Measurements from ENCODE around the gene TPRA1.

Gene TPRA1

DNA sequence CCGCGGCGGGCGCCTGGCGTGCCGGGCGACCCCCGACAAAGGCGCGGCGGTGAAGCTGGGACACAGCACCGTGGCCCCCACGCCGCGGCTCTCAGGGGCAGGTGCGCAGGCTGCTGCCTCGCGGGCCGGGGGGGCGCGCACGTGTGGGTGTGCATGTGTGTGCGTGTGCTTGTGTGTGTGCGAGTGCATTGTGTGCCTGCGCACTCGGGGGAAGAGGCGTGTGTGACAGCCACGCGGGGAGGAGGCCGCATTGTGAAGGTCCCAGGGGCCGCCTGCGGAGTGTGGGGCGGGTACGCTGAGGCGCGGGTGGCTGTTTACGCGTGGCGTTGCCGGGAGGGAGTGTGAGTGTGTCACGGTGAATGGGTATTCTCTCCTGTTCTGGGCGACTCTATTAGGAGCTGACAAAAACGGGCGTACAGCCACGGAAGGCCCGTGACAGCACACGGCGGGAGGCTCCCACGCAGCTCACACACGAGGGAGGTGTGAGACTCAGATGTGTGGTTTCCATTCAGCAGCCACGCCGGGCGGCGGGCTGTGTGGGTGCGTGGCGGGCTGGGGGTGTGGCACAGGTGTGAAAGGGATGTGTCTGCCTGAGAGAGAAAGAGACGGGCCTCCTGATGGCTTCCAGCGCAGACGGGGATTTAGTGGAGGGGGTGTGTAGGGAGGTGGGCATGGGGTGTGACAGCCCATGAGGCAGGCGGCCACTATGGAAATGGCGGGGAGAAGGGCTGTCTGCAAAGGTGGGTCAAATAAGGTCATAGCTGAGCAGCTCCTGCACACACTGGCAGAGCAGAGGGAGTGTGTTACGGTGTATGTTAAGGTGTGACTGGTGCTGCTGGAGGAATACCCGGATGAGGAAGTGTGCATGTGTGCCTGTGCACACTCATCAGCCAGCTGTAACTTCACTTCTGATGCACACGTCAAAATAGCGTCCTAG lies 39.2 kb upstream of the TPRA1 start:
- H3K4me2 ChIP-seq (ENCODE audit: low read length) = peak overlapping the region; percentile 74
- H3K4ac ChIP-seq (ENCODE audit: low read depth, low read length) = no peak overlapping the region
- no peaks in the 10 kb centered on the region for H3K79me2 ChIP-seq (ENCODE audit: control insufficient read depth, insufficient read depth, low read length, poor library complexity)
- H3K4me1 ChIP-seq (ENCODE audit: control insufficient read depth in 1 of 2, insufficient read depth in 2 of 2, low read length in 2 of 2) = peaks cover 5 to 8% of the 10 kb centered on the region in 2 experiments
- H3K9ac ChIP-seq (ENCODE audit: low read length) = no peak overlapping the region
- no peak overlapping the region for H3K18ac ChIP-seq (ENCODE audit: low read length)
- DNase-seq = no peak
- no peak overlapping the region for H4K8ac ChIP-seq (ENCODE audit: low read depth, low read length)
- no peak overlapping the region for H3K23ac ChIP-seq (ENCODE audit: low read length)
- peak overlapping the region; percentile 42 for H3K4me3 ChIP-seq (ENCODE audit: low read depth, low read length)
- WGBS (ENCODE audit: extremely low coverage, insufficient coverage, insufficient read length) = no CpG with 5 or more reads among the region's 65 CpGs
- no peaks in the 10 kb centered on the region for H3K36me3 ChIP-seq (ENCODE audit: control insufficient read depth in 1 of 2, insufficient read depth in 2 of 2, low read length in 2 of 2)
- no peaks in the 10 kb centered on the region for H3K79me1 ChIP-seq (ENCODE audit: low read length)
- H3K9me3 ChIP-seq (ENCODE audit: insufficient read depth, low read depth, low read length) = peaks cover 7% of the 10 kb centered on the region
- no peak overlapping the region for H4K12ac ChIP-seq (ENCODE audit: low read depth, low read length)
- no peak overlapping the region for H2AFZ ChIP-seq (ENCODE audit: insufficient read depth, low read length, poor library complexity)
- H3K27me3 ChIP-seq (ENCODE audit: insufficient read depth, low read length) = peaks cover 23% of the 10 kb centered on the region
- H2BK5ac ChIP-seq (ENCODE audit: low read depth, low read length, poor library complexity) = no peak overlapping the region
- no peak overlapping the region for H2BK120ac ChIP-seq (ENCODE audit: insufficient read depth, low read length, poor library complexity)
- no peak overlapping the region for H2AK5ac ChIP-seq (ENCODE audit: low read length)
- H2BK12ac ChIP-seq (ENCODE audit: low read length) = no peak overlapping the region
- no peak overlapping the region for H3K27ac ChIP-seq (ENCODE audit: low read depth, low read length)
- H3K14ac ChIP-seq (ENCODE audit: low read length) = no peak overlapping the region
- no peak overlapping the region for H4K91ac ChIP-seq (ENCODE audit: low read depth, low read length)

DNA sequence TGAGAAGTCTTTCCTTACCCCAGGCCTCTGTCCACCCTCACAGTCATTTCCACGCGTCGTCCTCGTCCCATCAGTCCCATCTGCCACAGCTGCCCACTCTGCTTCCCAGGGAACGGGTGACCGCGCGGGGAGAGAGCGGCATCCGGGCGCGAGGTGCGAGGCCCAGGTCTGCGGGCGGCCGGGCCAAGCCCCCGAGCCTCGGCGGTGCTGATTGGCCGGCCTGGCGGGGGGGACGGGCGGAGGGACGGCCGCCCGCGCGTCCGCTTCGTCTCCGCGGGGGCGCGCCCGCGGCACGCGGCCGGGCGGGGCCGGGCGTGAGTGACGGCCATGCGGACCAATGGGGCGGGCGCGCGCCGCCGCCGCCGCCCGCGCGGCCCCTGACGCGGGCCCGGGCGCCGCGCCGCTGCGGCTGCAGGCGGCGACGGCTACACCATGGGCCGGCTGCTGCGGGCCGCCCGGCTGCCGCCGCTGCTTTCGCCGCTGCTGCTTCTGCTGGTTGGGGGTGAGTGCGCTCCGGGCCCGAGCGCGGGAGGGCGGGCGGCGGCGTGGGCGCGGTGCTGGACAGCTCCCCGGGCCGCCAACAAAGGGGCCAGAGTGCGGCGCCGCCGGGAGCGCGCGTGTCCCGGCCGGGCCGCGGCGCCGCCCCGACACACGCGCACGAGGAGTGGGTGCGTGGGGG lies 38.4 kb upstream of the TPRA1 start, which contains the start of gene PODXL2:
Gene PODXL2, plus strand, starts transcription at position 398 of the 679 bp plus-strand sequence. Its CDS starts 35 bp downstream, at position 433.
- no CpG with 5 or more reads among the region's 105 CpGs for WGBS (ENCODE audit: extremely low coverage, insufficient coverage, insufficient read length)
- Histone ChIP-seq H3K36me3 (ENCODE audit: control insufficient read depth in 1 of 2, insufficient read depth in 2 of 2, low read length in 2 of 2) (no peaks in the 10 kb centered on the region), H2AFZ (ENCODE audit: insufficient read depth, low read length, poor library complexity) (no peak within 1 kb of the TSS), H4K12ac (ENCODE audit: low read depth, low read length) (no peak within 1 kb of the TSS), H3K27ac (ENCODE audit: low read depth, low read length) (no peak within 1 kb of the TSS), H3K4me3 (ENCODE audit: low read depth, low read length) (peak within 1 kb of the TSS; percentile 54), H2BK12ac (ENCODE audit: low read length) (no peak within 1 kb of the TSS), H3K23ac (ENCODE audit: low read length) (no peak within 1 kb of the TSS), H3K9me3 (ENCODE audit: insufficient read depth, low read depth, low read length) (peaks cover 7% of the 10 kb centered on the region), H3K4me2 (ENCODE audit: low read length) (peak within 1 kb of the TSS; percentile 74), H2BK5ac (ENCODE audit: low read depth, low read length, poor library complexity) (no peak within 1 kb of the TSS), H3K9ac (ENCODE audit: low read length) (no peak within 1 kb of the TSS), H3K18ac (ENCODE audit: low read length) (no peak within 1 kb of the TSS), H3K4ac (ENCODE audit: low read depth, low read length) (no peak within 1 kb of the TSS), H3K27me3 (ENCODE audit: insufficient read depth, low read length) (peaks cover 23% of the 10 kb centered on the region), H4K91ac (ENCODE audit: low read depth, low read length) (no peak within 1 kb of the TSS), H4K8ac (ENCODE audit: low read depth, low read length) (no peak within 1 kb of the TSS), H3K79me1 (ENCODE audit: low read length) (no peaks in the 10 kb centered on the region), H3K4me1 (ENCODE audit: control insufficient read depth in 1 of 2, insufficient read depth in 2 of 2, low read length in 2 of 2) (peaks cover 5 to 8% of the 10 kb centered on the region in 2 experiments), H2BK120ac (ENCODE audit: insufficient read depth, low read length, poor library complexity) (no peak within 1 kb of the TSS), H3K14ac (ENCODE audit: low read length) (no peak within 1 kb of the TSS), H3K79me2 (ENCODE audit: control insufficient read depth, insufficient read depth, low read length, poor library complexity) (no peaks in the 10 kb centered on the region), H2AK5ac (ENCODE audit: low read length) (no peak within 1 kb of the TSS)
- peak; percentile 66 to 74 for DNase-seq

GRCh38 chr3:127628426-127628787 lies 37.9 kb upstream of the TPRA1 start:
- Histone ChIP-seq H3K36me3 (ENCODE audit: control insufficient read depth in 1 of 2, insufficient read depth in 2 of 2, low read length in 2 of 2) (no peaks in the 10 kb centered on the region), H4K12ac (ENCODE audit: low read depth, low read length) (no peak overlapping the region), H3K4me1 (ENCODE audit: control insufficient read depth in 1 of 2, insufficient read depth in 2 of 2, low read length in 2 of 2) (peaks cover 5 to 8% of the 10 kb centered on the region in 2 experiments), H3K27me3 (ENCODE audit: insufficient read depth, low read length) (peaks cover 23% of the 10 kb centered on the region), H3K23ac (ENCODE audit: low read length) (no peak overlapping the region), H3K9me3 (ENCODE audit: insufficient read depth, low read depth, low read length) (peaks cover 7% of the 10 kb centered on the region), H3K79me1 (ENCODE audit: low read length) (no peaks in the 10 kb centered on the region), H3K27ac (ENCODE audit: low read depth, low read length) (no peak overlapping the region), H3K18ac (ENCODE audit: low read length) (no peak overlapping the region), H4K8ac (ENCODE audit: low read depth, low read length) (no peak overlapping the region), H2AFZ (ENCODE audit: insufficient read depth, low read length, poor library complexity) (no peak overlapping the region), H3K4ac (ENCODE audit: low read depth, low read length) (no peak overlapping the region), H2BK120ac (ENCODE audit: insufficient read depth, low read length, poor library complexity) (no peak overlapping the region), H2AK5ac (ENCODE audit: low read length) (no peak overlapping the region), H3K79me2 (ENCODE audit: control insufficient read depth, insufficient read depth, low read length, poor library complexity) (no peaks in the 10 kb centered on the region), H2BK5ac (ENCODE audit: low read depth, low read length, poor library complexity) (no peak overlapping the region), H3K9ac (ENCODE audit: low read length) (no peak overlapping the region), H3K4me2 (ENCODE audit: low read length) (no peak overlapping the region), H2BK12ac (ENCODE audit: low read length) (no peak overlapping the region), H3K4me3 (ENCODE audit: low read depth, low read length) (no peak overlapping the region), H3K14ac (ENCODE audit: low read length) (no peak overlapping the region), H4K91ac (ENCODE audit: low read depth, low read length) (no peak overlapping the region)
- DNase-seq = no peak
- WGBS (ENCODE audit: extremely low coverage, insufficient coverage, insufficient read length) = no CpG with 5 or more reads among the region's 4 CpGs

GRCh38 chr3:127625821-127626220 lies 35.3 kb upstream of the TPRA1 start:
- Histone ChIP-seq H3K23ac (ENCODE audit: low read length) (no peak overlapping the region), H2BK120ac (ENCODE audit: insufficient read depth, low read length, poor library complexity) (no peak overlapping the region), H3K27me3 (ENCODE audit: insufficient read depth, low read length) (peaks cover 23% of the 10 kb centered on the region), H2AK5ac (ENCODE audit: low read length) (no peak overlapping the region), H3K4me1 (ENCODE audit: control insufficient read depth in 1 of 2, insufficient read depth in 2 of 2, low read length in 2 of 2) (peaks cover 5 to 8% of the 10 kb centered on the region in 2 experiments), H3K27ac (ENCODE audit: low read depth, low read length) (no peak overlapping the region), H2BK12ac (ENCODE audit: low read length) (no peak overlapping the region), H4K91ac (ENCODE audit: low read depth, low read length) (no peak overlapping the region), H4K8ac (ENCODE audit: low read depth, low read length) (no peak overlapping the region), H2AFZ (ENCODE audit: insufficient read depth, low read length, poor library complexity) (no peak overlapping the region), H3K4me2 (ENCODE audit: low read length) (no peak overlapping the region), H3K9me3 (ENCODE audit: insufficient read depth, low read depth, low read length) (peaks cover 7% of the 10 kb centered on the region), H3K4ac (ENCODE audit: low read depth, low read length) (no peak overlapping the region), H3K36me3 (ENCODE audit: control insufficient read depth in 1 of 2, insufficient read depth in 2 of 2, low read length in 2 of 2) (peaks cover 13 to 14% of the 10 kb centered on the region in 2 experiments), H4K12ac (ENCODE audit: low read depth, low read length) (no peak overlapping the region), H3K9ac (ENCODE audit: low read length) (no peak overlapping the region), H3K79me2 (ENCODE audit: control insufficient read depth, insufficient read depth, low read length, poor library complexity) (no peaks in the 10 kb centered on the region), H3K4me3 (ENCODE audit: low read depth, low read length) (no peak overlapping the region), H3K79me1 (ENCODE audit: low read length) (no peaks in the 10 kb centered on the region), H2BK5ac (ENCODE audit: low read depth, low read length, poor library complexity) (no peak overlapping the region), H3K14ac (ENCODE audit: low read length) (no peak overlapping the region), H3K18ac (ENCODE audit: low read length) (no peak overlapping the region)
- no peak for DNase-seq
- no CpG with 5 or more reads among the region's 2 CpGs for WGBS (ENCODE audit: extremely low coverage, insufficient coverage, insufficient read length)
